HG02798 (cell line): Measurements from ENCODE around the gene TMC5.
"Not testable (repeated sequence)": the region's sequence is repeated elsewhere in the genome, so short reads cannot be mapped to it uniquely, and the experiment has no call there.

Experiments
- ATAC-seq: cut with Tn5 transposase; IDR thresholded peaks from one replicate; pipeline ENCODE4 v1.9.1; 2021; ENCODE audit warnings: mild to moderate bottlenecking; ENCODE audit not compliant: unreplicated experiment, poor library complexity

TMC5 gene, protein sequence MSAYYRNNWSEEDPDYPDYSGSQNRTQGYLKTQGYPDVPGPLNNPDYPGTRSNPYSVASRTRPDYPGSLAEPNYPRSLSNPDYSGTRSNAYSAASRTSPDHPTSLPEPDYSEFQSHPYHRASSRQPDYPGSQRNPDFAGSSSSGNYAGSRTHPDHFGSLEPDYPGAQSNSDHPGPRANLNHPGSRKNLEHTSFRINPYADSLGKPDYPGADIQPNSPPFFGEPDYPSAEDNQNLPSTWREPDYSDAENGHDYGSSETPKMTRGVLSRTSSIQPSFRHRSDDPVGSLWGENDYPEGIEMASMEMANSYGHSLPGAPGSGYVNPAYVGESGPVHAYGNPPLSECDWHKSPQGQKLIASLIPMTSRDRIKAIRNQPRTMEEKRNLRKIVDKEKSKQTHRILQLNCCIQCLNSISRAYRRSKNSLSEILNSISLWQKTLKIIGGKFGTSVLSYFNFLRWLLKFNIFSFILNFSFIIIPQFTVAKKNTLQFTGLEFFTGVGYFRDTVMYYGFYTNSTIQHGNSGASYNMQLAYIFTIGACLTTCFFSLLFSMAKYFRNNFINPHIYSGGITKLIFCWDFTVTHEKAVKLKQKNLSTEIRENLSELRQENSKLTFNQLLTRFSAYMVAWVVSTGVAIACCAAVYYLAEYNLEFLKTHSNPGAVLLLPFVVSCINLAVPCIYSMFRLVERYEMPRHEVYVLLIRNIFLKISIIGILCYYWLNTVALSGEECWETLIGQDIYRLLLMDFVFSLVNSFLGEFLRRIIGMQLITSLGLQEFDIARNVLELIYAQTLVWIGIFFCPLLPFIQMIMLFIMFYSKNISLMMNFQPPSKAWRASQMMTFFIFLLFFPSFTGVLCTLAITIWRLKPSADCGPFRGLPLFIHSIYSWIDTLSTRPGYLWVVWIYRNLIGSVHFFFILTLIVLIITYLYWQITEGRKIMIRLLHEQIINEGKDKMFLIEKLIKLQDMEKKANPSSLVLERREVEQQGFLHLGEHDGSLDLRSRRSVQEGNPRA

DNA sequence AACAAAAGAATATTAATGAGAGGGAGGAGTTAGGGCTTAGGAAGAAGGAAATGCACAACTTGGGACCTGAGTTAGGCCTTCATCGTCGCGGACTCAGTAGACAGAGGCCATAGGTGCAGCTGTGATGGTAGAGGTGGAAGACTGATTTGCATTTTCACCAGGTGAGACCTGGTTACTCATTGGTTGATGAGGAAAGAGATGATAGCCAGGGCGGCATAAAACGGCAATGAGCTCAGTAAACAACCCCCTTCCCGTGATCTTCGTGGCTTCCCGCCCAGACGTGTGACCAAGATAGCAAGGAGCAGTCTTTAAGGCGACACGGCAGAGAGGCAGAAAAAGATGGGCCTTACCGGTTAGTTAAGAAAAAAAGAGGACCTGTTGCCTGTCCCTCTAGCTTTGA is at the start of gene TMC5:
TMC5 (plus strand) TSS at position 244 of the 400 bp plus-strand sequence. CDS start 22,156 bp downstream, outside the sequence.
- ATAC-seq: no peak

DNA sequence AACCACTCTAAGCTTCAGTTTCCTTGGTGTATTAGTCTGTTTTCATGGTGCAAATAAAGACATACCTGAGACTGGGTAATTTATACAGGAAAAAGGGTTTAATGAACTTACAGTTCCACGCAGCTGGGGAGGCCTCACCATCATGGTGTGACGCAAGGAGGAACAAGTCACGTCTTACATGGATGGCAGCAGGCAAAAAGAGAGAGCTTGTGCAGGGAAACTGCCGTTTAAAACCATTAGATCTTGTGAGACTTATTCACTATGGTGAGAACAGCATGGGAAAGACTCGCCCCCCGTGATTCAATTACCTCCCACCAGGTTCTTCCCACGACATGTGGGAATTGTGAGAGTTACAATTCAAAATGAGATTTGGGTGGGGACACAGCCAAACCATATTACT is 45.1 kb upstream of the TMC5 start:
- not testable (repeated sequence) for ATAC-seq

DNA sequence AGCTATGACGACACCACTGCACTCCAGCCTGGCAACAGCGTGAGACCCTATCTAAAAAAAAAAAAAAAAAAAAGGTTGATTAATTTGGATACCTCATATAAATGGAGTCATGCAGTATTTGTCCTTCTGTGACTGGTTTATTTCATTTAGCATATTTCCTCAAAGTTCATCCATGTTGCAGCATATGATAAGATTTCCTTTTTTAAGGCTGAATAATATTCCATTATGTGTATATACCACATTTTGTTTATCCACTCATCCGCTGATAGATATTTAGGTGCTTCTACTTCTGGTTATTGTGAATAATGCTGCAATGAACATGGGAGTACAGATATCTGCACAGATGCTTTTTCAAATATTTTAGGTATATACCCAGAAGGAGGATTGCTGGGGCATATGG is 43.3 kb upstream of the TMC5 start:
- no peak for ATAC-seq

DNA sequence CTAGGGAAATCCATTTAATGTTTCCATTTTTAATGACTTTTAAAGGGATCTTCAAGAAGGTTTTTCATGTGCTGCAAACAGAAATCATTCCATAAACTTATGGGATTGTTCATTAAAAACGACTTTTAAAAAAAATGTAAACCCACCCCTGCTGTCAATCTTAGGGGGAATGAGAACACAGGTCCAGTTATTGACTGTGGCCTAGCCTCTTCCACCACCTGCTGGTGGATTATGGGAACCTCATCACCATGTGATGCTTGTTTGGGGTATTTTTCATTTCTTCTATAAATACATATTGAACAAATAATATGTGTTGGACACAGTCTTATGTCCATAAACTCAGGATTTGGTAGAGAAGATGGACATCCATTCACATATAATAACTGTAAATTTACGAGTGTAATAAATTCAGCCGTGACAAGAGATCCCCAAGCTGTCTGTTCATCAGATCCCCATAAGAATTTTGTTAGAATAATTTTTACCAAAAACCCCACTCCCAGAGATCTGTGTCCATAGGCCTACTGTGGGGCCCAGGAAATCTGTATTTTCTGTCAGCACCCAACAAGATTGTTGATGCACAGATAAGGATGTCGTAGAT is 42.0 kb upstream of the TMC5 start:
- no peak for ATAC-seq

DNA sequence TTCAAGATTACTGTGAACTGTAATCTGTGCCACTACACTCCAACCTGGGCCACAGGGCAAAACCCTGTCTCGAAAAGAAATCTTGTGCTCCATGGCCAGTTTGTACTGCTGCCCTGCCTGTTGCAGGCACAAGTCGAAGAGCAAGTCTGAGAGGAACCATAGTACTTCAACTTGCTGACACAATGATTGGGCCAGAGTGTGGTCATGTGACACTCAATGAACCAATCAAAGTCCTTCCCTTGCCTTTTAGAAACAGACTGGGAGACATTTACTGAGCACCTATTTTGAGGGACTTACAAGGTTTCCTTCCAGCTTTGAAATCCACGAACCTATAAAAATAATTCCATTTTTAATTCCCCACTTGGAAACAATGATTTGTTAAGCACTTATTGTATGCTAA is 39.8 kb upstream of the TMC5 start:
- ATAC-seq: no peak

DNA sequence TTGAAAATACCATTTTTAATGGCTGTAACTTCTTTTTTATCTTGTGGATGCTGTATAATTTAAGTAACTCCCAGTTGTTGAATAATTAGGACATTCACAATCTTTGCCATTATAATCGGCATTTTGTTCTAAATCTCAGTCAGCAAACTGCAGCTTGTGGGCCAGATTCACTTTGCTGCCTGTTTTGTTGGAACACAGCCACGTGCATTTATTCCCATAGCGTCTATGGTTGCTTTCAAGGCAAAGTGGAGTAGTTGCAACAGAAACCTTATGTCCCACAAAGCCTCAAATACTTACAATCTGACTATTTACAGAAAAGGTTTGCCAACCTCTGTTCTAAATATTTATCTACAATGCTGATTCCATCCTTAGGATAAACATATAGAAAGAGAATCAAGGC is 39.2 kb upstream of the TMC5 start:
- ATAC-seq: no peak

DNA sequence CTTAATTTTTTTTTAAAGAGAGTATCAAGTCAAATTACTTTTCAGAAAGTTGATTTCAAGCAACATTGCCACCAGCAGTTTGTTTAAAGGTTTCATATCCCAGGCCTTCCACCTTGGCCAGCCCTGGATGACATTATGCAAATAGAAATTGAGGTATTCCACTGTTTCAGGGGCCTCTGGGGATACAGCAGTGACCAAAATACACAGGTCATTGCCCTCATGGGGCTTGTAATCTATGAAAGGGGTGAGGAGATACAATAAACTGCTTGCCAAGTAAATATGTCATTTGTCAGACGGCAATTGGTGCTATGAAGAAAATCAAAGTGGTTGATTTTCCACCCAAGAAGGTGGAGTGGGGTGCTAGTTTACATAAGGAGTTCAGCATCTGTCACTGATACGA is 37.8 kb upstream of the TMC5 start:
- ATAC-seq: no peak

DNA sequence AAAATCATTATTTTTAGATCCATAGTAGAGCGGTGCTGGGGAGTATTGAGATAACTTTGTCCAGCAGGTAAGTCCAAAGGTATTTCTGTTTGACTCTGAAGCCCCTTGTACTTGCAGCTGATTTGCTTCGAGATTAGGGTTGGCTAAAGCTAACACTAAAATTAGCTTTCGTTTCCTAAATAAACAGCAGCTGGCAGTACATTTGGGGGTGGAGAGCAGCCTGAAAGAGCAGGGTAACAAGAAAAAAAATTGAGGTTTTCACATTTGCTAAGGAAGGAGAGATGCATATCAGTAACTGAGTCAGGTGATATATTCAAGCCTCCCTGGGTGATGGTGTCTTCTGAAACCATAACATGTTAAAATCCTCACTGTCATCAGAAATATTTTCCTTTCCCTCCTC is 37.4 kb upstream of the TMC5 start:
- no peak for ATAC-seq

DNA sequence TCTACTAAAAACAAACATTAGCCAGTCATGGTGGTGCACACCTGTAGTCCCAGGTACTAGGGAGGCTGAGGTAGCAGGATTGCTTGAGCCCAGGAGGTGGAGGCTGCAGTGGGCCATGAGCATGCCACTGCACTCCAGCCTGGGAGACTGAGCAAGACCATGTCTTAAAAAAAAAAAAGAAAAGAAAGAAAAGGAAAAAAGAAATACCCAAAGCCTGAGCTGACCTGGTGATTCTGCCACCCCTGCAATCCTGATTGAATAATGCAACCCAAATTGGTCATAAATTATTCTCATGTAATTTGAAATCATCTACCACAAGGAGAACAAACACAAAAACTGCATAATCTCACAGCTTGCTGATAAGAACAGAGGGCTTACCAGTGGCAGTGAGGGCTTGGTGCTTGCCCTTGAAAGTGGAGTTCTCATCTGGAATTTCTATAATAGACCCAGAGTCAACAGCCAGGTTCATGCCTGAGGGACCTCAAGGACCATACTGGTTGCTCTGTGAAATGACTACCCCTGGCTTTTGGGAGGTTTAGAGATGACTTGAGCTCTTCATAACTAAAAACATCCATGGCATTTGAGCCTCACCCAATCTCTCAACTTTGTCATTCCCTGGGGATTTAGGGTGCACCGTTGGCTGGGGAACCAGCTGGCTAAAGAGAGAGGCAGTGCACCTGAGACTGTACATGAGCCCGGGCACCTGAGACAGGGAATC is 35.4 kb upstream of the TMC5 start:
- ATAC-seq: no peak

DNA sequence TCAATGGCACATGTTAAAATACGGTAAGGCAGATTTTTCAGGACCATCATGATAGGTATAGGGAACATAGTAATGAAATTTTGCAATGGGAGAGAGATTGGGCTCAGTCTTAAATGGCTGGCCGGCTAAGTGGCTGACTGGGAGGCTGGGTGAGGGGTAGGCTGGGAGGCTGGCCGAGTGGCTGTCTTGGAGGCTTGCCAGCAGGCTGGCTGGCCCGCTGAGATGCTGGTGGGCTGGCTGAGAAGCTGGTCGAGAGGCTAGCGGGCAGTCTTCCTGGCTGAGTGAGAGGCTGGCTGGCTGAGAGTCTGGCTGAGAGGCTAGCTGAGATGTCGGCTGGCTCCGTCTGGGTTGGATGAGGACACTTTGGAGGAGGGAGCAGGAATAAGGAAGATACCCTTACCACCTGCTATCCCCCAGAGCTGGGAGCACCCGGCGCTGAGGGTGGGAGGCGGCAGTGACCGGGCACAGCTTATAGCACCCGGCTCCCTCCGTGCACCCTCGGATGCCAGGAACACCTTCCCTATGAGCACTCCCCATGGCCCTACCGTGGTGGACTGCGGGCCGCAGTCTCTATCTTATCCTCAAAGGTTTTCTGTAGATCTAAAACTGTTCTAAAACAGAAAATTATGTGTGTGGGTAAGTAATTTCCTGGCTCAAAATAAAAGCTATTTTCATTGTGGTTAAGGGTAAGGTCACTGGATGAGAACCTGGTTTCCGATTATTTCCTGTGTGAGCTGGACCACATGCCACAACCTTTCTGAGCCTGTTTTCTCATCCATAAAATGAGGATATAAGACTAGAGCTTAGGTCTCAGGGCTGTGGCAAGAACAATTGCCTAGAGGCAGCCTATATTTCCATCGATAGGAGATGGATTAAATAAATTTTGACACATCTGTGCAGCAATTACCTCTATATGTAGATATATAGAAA is 34.5 kb upstream of the TMC5 start:
- no peak for ATAC-seq

DNA sequence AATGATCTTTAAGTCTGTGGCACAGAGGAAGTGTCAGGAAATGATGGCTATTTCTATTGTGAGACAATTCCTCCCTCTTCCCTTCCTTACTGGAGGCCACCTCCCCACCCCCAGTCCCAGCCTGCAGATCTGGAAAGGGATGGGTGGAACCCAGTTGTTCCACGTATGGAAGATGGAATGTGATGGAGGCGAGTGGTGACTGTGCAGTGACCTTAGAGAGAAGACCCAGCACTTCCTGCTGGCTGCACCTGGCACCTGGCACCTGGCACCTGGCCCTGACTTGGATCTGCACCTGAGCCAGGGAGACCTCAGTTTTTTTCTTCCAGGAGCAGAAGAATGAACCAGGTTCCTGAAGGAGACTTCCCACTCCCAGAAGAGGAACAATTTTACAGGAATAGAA is 33.0 kb upstream of the TMC5 start:
- no peak for ATAC-seq

DNA sequence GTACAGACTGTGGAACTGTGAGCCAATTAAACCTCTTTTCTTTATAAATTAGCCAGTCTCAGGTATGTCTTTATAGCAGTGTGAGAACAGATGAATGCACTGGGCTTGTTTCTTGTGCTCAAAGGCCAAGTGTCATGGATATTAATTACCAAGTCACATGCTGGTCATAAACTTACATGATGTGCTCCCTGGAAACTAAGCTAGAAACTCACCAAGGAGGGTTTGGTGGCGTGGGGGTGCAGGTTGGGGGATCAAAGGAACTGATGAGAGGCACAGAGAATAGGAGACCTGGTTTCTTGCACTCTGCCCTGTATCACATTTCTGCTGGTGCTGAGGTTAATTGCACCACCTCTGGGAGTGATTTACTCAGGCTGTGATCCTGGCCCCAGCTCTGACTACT is 31.2 kb upstream of the TMC5 start:
- ATAC-seq: no peak

DNA sequence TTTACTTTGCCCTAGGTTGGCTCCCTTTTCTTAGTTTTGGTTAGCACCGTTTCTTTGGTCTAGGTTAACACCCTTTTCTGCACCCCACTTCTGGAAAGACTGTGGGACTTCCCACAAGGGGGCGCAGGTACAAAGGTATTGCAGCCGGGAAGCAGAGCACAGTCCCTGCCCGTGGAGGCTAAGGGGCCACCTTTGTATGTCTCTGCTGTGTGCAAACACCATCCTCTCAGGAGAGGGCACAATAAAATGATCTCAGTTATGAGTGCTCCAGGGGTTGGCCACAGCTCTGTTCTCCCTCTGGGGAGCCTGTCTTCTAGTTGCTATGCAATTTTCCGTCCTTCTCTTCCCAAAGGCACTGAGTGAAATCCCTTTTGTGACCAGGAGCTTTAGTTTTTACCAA is 28.4 kb upstream of the TMC5 start:
- ATAC-seq: no peak

DNA sequence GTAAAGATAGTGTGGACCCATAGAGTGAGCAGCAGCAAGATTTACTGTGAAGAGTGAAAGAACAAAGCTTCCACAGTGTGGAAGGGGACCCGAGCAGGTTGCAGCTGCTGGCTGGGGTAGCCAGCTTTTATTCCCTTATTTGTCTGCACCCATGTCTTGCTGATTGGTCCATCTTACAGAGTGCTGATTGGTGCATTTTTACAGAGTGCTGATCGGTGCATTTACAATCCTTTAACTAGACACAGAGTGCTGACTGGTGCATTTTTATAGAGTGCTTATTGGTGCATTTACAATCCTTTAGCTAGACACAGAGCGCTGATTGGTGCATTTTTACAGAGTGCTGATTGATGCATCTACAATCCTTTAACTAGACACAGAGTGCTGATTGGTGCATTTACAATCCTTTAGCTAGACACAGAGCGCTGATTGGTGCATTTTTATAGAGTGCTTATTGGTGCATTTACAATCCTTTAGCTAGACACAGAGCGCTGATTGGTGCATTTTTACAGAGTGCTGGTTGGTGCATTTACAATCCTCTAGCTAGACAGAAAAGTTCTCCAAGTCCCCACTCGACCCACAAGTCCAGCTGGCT is 26.4 kb upstream of the TMC5 start:
- ATAC-seq: not testable (repeated sequence)

DNA sequence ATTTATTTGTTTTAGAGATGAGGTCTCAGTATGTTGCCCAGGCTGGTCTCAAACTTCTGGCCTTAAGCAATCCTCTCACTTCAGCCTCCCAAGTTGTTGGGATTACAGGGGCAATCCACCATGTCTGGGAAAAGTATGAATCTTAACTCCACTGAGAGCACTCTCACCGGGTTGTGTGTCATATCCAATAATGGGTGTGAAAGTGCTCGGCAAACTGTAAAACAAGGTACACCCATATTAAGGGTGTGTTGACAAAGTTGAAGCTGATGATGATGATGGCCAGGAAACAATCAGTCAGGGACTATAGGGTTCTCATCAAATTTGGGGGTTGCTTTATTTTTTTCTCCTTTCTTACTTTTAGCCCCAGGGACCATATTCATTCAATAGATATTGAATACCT is 25.3 kb upstream of the TMC5 start:
- ATAC-seq: no peak

DNA sequence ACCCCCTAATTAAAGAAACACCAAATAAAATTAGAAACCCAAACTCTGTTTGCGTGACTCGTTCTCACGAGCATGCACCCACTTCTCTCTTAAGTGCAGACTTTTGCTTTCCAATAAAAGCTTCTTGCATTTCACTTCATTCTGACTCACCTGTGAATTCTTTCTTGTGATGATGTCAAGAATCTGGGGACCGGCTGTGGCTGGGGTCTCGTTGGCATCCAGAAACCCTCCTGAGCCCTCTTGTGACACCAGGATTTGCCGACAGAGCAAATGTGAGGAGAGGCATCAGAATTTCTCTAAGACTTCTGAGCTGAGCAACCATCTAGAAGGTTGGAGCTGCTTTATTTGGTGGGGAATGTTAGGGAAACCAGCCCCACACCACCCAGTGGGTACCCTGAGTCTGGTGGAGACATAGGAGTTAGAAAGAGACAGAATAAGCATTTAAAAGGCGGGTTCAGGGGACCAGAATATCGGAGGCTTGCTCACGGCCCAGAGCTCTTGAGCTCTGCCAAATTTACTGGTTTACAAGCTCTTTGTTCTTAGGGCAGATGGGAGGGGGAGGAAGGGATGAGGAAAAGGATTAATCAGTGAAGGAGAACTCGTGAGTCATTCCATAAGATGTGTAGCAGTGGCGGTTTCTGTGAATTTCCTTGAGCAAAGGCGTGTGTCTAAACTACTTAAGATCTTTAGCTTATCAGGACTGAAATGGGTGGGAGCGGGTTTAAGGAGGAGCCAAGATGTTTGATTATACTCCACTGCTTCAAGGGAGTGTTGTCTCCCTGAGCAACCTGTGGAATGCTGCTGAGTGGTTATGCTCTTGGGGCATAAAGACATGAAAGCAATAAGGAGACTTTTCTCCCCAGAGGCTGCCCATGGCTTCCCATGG is 24.2 kb upstream of the TMC5 start:
- ATAC-seq: no peak

DNA sequence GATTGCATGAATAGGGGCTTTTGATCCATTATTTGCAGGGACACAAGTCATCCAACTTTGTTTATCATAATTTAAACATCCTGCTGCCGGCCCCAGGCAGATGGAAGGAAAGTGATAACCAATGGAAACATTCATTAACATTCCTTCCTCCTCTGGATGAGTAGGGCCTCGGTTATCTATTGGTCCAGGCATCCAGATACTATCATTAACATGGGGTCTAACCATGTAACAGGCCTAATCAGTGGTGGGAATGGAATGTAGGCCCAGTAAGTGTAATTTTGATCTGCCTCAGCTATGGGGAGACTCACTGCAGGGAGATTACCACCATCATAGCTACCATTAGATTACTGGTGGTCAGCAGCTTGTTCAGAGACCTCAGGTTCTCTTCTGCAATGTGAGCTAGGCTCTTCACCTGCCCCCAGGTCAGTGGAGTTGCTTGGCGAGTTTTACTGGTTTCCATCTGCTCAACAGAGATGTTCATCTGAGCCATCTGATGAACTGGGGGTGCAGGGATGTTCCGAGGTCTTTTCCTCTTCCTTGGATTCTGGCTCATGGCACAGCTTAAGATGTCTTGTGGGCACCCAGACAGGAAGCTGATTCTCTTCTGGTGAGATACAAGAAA is 21.9 kb upstream of the TMC5 start:
- not testable (repeated sequence) for ATAC-seq
